ENCODE measurements around the gene CEP192. TPM values are rescaled to one million over a fixed set of nuclear protein-coding genes. Genes with fewer than 3 reads are reported as not detected.

CEP192 gene
- total and polyA plus RNA-seq, 10 of the 15 experiments (the other 5 are each of a cell fraction or from before 2014, with no cell fraction given) = 15.4 to 58.2 (median 29.6) TPM

DNA sequence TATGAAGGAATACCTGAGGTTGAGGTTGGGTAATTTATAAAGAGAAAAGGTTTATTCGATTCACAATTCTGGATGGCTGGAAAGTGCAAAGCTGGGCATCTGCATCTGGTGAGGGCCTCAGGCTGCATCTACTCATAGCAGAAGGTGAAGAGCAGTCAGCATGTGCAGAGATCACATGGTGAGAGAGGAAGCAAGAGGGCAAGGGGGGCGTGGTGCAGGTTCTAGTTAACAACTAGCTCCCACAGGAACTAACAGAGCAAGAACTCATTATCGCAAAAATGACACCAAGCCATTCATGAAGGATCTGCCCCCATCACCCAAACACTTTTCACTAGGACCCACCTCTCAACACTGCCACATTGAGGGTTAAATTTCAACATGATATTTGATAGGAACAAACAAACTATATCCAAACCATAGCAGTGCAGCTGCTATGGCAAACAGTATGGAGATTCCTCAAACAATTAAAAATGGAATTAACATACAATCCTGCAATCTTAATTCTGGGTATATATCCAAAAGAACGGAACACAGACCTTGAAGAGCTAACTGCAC lies 154.6 kb downstream of the CEP192 start:
- H3K9ac ChIP-seq (ENCODE audit: control insufficient read depth, insufficient read depth, low read length) = no peak overlapping the region
- H3K27ac ChIP-seq (ENCODE audit: control insufficient read depth, insufficient read depth) = no peak overlapping the region
- no peak overlapping the region for H3K4me3 ChIP-seq
- H4K20me1 ChIP-seq (ENCODE audit: control insufficient read depth, insufficient read depth) = no peaks in the 10 kb centered on the region
- H3K79me2 ChIP-seq (ENCODE audit: control insufficient read depth, insufficient read depth, low read length) = no peaks in the 10 kb centered on the region
- H3K36me3 ChIP-seq (ENCODE audit: control insufficient read depth in 2 of 2, insufficient read depth in 2 of 2, low read length in 1 of 2) = no peaks in the 10 kb centered on the region
- no peaks in the 10 kb centered on the region for H3K4me1 ChIP-seq (ENCODE audit: control insufficient read depth, insufficient read depth, low read length)
- peaks cover 5% of the 10 kb centered on the region for H3K9me3 ChIP-seq (replicated peaks; ENCODE audit: control insufficient read depth, insufficient read depth, low read length)
- H2AFZ ChIP-seq (ENCODE audit: control insufficient read depth, low read depth, low read length) = no peak overlapping the region
- BruUV-seq (replicated peaks) = no TSS peak
- in situ Hi-C loops (cut with MboI) (no loop called here), intact Hi-C loops (cut with micrococcal nuclease; ENCODE audit: unreplicated experiment) (no loop called here)
- FAIRE-seq (no peak), DNase-seq (ENCODE audit: low read depth, low spot score) (no peak), ATAC-seq (no peak; the same call in 2 of the 3 replicates)
- no peak overlapping the region for H3K4me2 ChIP-seq (ENCODE audit: control insufficient read depth, insufficient read depth)
- 54% methylated on average over 4 of the region's 4 CpGs for WGBS (ENCODE audit: insufficient coverage, insufficient replicate concordance, low lambda C conversion rate, missing lambda C conversion rate)
- no peaks in the 10 kb centered on the region for H3K27me3 ChIP-seq (replicated peaks in 1 of 2; ENCODE audit: control insufficient read depth in 2 of 2, insufficient read depth in 2 of 2, low read length in 1 of 2)
- ChIA-PET POLR2A (no interaction called here), SMC1A (ENCODE audit: uncharacterized antibody, unreplicated experiment) (interaction anchor here (0.6 kb wide), 3 partner anchors 13 to 488 kb away, joined by 3 read pairs; no protein-coding TSS in a partner anchor), CTCF (interaction anchor here (1.2 to 1.3 kb wide), 2 partner anchors 14 to 33 kb away, joined by 3 to 4 read pairs; no protein-coding TSS in a partner anchor), RAD21 (ENCODE audit: unreplicated experiment) (no interaction called here)
- no peak for TF ChIP-seq TBL1XR1 (IDR thresholded peaks at IDR 0.05; ENCODE audit: low read depth, low read length)
- no peak for TF ChIP-seq MTA2 (IDR thresholded peaks at IDR 0.05; ENCODE audit: low read depth)

DNA sequence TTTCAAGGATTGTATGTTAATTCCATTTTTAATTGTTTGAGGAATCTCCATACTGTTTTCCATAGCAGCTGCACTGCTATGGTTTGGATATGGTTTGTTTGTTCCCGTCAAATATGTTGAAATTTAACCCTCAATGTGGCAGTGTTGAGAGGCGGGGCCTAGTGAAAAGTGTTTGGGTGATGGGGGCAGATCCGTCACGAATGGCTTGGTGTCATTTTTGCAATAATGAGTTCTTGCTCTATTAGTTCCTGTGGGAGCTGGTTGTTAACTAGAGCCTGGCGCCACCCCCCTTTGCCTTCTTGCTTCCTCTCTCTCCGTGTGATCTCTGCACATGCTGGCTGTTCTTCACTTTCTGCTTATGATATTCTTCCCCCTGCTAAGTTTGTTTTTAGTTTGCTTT lies 156.0 kb downstream of the CEP192 start:
- 14% methylated on average over 6 of the region's 6 CpGs for WGBS (ENCODE audit: insufficient coverage, insufficient replicate concordance, low lambda C conversion rate, missing lambda C conversion rate)
- Histone ChIP-seq H3K27me3 (replicated peaks in 1 of 2; ENCODE audit: control insufficient read depth in 2 of 2, insufficient read depth in 2 of 2, low read length in 1 of 2) (no peaks in the 10 kb centered on the region), H3K27ac (ENCODE audit: control insufficient read depth, insufficient read depth) (no peak overlapping the region), H3K79me2 (ENCODE audit: control insufficient read depth, insufficient read depth, low read length) (no peaks in the 10 kb centered on the region), H3K4me3 (no peak overlapping the region), H3K9me3 (replicated peaks; ENCODE audit: control insufficient read depth, insufficient read depth, low read length) (peaks cover 5% of the 10 kb centered on the region), H3K4me2 (ENCODE audit: control insufficient read depth, insufficient read depth) (no peak overlapping the region), H3K9ac (ENCODE audit: control insufficient read depth, insufficient read depth, low read length) (no peak overlapping the region), H4K20me1 (ENCODE audit: control insufficient read depth, insufficient read depth) (no peaks in the 10 kb centered on the region), H3K36me3 (ENCODE audit: control insufficient read depth in 2 of 2, insufficient read depth in 2 of 2, low read length in 1 of 2) (no peaks in the 10 kb centered on the region), H3K4me1 (ENCODE audit: control insufficient read depth, insufficient read depth, low read length) (no peaks in the 10 kb centered on the region), H2AFZ (ENCODE audit: control insufficient read depth, low read depth, low read length) (no peak overlapping the region)
- ChIA-PET POLR2A (no interaction called here), CTCF (no interaction called here), RAD21 (ENCODE audit: unreplicated experiment) (interaction anchor here (1.0 kb wide), 1 partner anchor 12 kb away, joined by 3 read pairs; no protein-coding TSS in a partner anchor), SMC1A (ENCODE audit: uncharacterized antibody, unreplicated experiment) (no interaction called here)
- peak; percentile 80 for ATAC-seq
- intact Hi-C loops (cut with micrococcal nuclease; ENCODE audit: unreplicated experiment) = no loop called here
- FAIRE-seq = no peak
- in situ Hi-C loops (cut with MboI) = no loop called here
- DNase-seq (ENCODE audit: low read depth, low spot score) = no peak
- no TSS peak for BruUV-seq (replicated peaks)
- no peak for TF ChIP-seq SRF (IDR thresholded peaks at IDR 0.05; ENCODE audit: low read depth in 2 of 2, low read length in 2 of 2)
- TF ChIP-seq IRF4 (IDR thresholded peaks at IDR 0.05; ENCODE audit: low read depth, low read length) = no peak
- TF ChIP-seq, protein P1, sequence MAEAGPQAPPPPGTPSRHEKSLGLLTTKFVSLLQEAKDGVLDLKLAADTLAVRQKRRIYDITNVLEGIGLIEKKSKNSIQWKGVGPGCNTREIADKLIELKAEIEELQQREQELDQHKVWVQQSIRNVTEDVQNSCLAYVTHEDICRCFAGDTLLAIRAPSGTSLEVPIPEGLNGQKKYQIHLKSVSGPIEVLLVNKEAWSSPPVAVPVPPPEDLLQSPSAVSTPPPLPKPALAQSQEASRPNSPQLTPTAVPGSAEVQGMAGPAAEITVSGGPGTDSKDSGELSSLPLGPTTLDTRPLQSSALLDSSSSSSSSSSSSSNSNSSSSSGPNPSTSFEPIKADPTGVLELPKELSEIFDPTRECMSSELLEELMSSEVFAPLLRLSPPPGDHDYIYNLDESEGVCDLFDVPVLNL (IDR thresholded peaks at IDR 0.05; ENCODE audit: low read depth, low read length) = no peak
- 0 out of 2 replicates have a peak, but pooled peaks have one; percentile 10 for TF ChIP-seq IKZF1 (conservative IDR thresholded peaks at IDR 0.05)
- peak; percentile 69 for TF ChIP-seq MTA2 (IDR thresholded peaks at IDR 0.05; ENCODE audit: low read depth)
- TF ChIP-seq HDGF (IDR thresholded peaks at IDR 0.05) = no peak
- TF ChIP-seq NBN (IDR thresholded peaks at IDR 0.05) = peak; percentile 53; the same call in 1 of the 2 replicates
- peak in 1 of 2 experiments; percentile 34; a peak in 1 of 4 replicates for TF ChIP-seq BHLHE40 (IDR thresholded peaks at IDR 0.05; ENCODE audit: borderline replicate concordance in 1 of 2, low read depth in 2 of 2, low read length in 1 of 2)
- TF ChIP-seq MYB (IDR thresholded peaks at IDR 0.05; ENCODE audit: borderline replicate concordance, low read depth, low read length) = no peak
- no peak for TF ChIP-seq CHD4 (IDR thresholded peaks at IDR 0.05)
- TF ChIP-seq SUZ12 (IDR thresholded peaks at IDR 0.05; ENCODE audit: unreplicated experiment) = no peak
- no peak for TF ChIP-seq MEF2A (IDR thresholded peaks at IDR 0.05; ENCODE audit: insufficient read depth, low read depth, low read length)
- TF ChIP-seq IKZF2 (IDR thresholded peaks at IDR 0.05) = peak; percentile 17 to 30; a peak in 2 of 4 replicates
- no peak for TF ChIP-seq NRF1 (conservative IDR thresholded peaks at IDR 0.05; ENCODE audit: low read depth, low read length)
- TF ChIP-seq NR2C1 (IDR thresholded peaks at IDR 0.05) = no peak
- TF ChIP-seq SMARCA5 (IDR thresholded peaks at IDR 0.05) = no peak
- TF ChIP-seq GATAD2B (conservative IDR thresholded peaks at IDR 0.05; ENCODE audit: low read depth) = no peak
- TF ChIP-seq RUNX3 (IDR thresholded peaks at IDR 0.05; ENCODE audit: low read length) = no peak
- TF ChIP-seq TCF7 (IDR thresholded peaks at IDR 0.05; ENCODE audit: borderline replicate concordance) = no peak
